Peyer's patch (tissue), 4 donors: ENCODE results near the gene DYNLT3.

Experiments used
- POLR2A ChIP-seq, 2 donors: fragments of 450-650 bp; IDR thresholded peaks; one replicate each; pipeline ENCODE4 v1.5.1; 2017; ENCODE audit warnings: antibody characterized with exemption in 2 of 2, mild to moderate bottlenecking in 2 of 2, moderate library complexity in 2 of 2
- TF ChIP-seq, protein P1 (sequence below), 6 experiments: fragments of 450-650 bp in 4 of 6; fragments of 200-600 bp in 2 of 6; sonication (generic) in 1 of 6; IDR thresholded peaks; one replicate each; pipeline ENCODE4 v1.5.1; 2017 to 2019; ENCODE audit warnings: antibody characterized with exemption in 6 of 6, mild to moderate bottlenecking in 3 of 6, moderate library complexity in 1 of 6

DNA sequence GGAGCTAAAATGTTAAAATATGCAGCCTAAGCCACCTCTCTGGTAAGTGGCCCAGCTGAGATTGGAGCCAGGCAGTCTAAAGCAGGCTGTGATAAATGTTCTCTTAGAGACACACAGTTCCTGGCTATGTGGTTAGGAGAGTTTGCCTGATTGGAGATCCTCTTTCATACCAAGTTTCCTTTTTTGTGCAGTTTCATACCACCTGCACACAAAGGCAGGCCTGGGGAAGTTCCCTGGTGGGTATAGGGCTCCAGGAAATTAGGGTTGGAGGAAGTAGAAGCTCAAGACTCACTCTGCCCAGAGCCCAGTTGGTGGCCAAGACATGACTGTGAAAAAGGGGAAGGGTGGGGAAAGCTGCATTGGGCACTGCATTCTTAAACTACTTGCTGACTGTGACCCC, 50.6 kb downstream of the DYNLT3 start:
- TF ChIP-seq, protein P1, sequence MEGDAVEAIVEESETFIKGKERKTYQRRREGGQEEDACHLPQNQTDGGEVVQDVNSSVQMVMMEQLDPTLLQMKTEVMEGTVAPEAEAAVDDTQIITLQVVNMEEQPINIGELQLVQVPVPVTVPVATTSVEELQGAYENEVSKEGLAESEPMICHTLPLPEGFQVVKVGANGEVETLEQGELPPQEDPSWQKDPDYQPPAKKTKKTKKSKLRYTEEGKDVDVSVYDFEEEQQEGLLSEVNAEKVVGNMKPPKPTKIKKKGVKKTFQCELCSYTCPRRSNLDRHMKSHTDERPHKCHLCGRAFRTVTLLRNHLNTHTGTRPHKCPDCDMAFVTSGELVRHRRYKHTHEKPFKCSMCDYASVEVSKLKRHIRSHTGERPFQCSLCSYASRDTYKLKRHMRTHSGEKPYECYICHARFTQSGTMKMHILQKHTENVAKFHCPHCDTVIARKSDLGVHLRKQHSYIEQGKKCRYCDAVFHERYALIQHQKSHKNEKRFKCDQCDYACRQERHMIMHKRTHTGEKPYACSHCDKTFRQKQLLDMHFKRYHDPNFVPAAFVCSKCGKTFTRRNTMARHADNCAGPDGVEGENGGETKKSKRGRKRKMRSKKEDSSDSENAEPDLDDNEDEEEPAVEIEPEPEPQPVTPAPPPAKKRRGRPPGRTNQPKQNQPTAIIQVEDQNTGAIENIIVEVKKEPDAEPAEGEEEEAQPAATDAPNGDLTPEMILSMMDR (IDR thresholded peaks at IDR 0.05): no peak
- no peak for TF ChIP-seq POLR2A (IDR thresholded peaks at IDR 0.05)
